ENCODE results near the gene FAM110A. TPM values are rescaled to one million over a fixed set of nuclear protein-coding genes. Genes with fewer than 3 reads are reported as not detected.

The FAM110A gene
- total and polyA plus RNA-seq, 4 donors = 8.6 to 17.9 (median 12.7) TPM

GRCh38 chr20:840858-841567, 7.5 kb downstream of the FAM110A start:
- WGBS, 2 donors = 20 to 34% methylated on average over 58 to 59 of the region's 59 CpGs
- H3K27me3 ChIP-seq (ENCODE audit: control insufficient read depth in 3 of 3, insufficient read depth in 3 of 3, low read length in 2 of 3) = peaks cover 0 to 12% (median 0%) of the 10 kb centered on the region in 3 donors
- peak overlapping the region; percentile 29 for H3K4me3 ChIP-seq
- H3K4me1 ChIP-seq (ENCODE audit: control insufficient read depth in 5 of 5, insufficient read depth in 5 of 5, low read length in 5 of 5) = peaks cover 0 to 29% (median 3%) of the 10 kb centered on the region in 5 donors
- DNase-seq = peak in 2 of 3 donors; percentile 37 to 56
- no peak for ATAC-seq (ENCODE audit: insufficient read depth, low FRiP score)
- H3K27ac ChIP-seq (ENCODE audit: low read depth in 1 of 2, low read length in 1 of 2) = peak overlapping the region in 1 of 2 donors; percentile 57
- no peaks in the 10 kb centered on the region for H3K9me3 ChIP-seq (ENCODE audit: control insufficient read depth in 4 of 4, insufficient read depth in 3 of 4, low read length in 3 of 4)
- H3K36me3 ChIP-seq (ENCODE audit: control insufficient read depth in 4 of 4, insufficient read depth in 4 of 4, low read length in 4 of 4) = peaks cover 0 to 8% (median 2%) of the 10 kb centered on the region in 4 donors
- TF ChIP-seq, protein P1, sequence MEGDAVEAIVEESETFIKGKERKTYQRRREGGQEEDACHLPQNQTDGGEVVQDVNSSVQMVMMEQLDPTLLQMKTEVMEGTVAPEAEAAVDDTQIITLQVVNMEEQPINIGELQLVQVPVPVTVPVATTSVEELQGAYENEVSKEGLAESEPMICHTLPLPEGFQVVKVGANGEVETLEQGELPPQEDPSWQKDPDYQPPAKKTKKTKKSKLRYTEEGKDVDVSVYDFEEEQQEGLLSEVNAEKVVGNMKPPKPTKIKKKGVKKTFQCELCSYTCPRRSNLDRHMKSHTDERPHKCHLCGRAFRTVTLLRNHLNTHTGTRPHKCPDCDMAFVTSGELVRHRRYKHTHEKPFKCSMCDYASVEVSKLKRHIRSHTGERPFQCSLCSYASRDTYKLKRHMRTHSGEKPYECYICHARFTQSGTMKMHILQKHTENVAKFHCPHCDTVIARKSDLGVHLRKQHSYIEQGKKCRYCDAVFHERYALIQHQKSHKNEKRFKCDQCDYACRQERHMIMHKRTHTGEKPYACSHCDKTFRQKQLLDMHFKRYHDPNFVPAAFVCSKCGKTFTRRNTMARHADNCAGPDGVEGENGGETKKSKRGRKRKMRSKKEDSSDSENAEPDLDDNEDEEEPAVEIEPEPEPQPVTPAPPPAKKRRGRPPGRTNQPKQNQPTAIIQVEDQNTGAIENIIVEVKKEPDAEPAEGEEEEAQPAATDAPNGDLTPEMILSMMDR (IDR thresholded peaks at IDR 0.05; ENCODE audit: control extremely low read depth, extremely low read depth) = no peak
- no peak overlapping the region for H3K9ac ChIP-seq (ENCODE audit: insufficient read depth in 1 of 2, low read length in 2 of 2)

DNA sequence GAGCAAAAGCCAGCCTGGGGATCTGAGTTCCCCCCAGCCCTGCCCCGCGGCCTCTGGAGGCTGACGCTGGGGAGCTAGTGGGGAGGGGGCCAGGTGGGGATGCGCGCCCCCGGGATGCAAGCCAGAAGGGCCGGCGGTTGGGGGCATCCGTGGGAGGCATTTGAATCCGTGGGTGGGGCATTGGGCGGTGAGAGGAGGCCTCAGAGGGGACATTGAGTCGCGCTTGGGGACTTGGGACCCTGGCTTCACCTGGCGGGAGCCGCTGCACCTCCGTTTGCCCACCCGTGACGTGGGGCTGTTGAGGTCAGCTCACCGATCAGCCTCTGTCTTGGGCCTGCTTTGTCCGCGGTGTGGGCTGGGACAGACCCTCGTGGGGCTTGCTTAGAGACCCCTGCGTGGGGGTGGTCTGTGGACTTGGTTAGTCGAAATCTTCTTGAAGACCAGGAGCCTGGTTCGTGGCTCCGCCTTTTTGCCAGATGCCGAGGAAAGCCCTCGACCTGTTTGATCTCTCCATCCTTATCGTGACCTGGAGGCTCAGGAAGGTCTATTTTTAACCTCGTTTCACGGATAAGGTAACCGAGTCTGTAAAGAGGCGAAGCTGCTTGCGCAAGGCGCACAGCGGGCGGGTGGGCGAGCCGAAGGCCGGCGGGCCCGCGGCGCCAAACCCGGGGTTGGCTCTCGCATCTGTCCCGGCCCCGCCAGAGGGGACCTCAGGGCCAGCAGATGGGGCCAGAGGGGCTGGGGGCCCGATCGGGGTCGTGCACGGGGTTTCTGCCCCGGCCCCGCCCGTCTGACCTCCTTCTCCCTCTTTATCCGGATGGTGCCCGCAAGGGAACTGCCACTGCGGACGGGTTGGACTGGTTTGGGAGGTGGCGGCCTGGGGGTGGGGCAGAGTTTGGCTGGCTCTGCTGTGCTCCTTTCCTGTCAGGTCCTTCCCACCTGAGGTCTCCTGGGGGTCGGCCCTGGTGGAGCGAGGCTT, 8.3 kb downstream of the FAM110A start:
- Histone ChIP-seq H3K9me3 (ENCODE audit: control insufficient read depth in 4 of 4, insufficient read depth in 3 of 4, low read length in 3 of 4) (no peaks in the 10 kb centered on the region), H3K27me3 (ENCODE audit: control insufficient read depth in 3 of 3, insufficient read depth in 3 of 3, low read length in 2 of 3) (peaks cover 0 to 12% (median 0%) of the 10 kb centered on the region in 3 donors), H3K36me3 (ENCODE audit: control insufficient read depth in 4 of 4, insufficient read depth in 4 of 4, low read length in 4 of 4) (peaks cover 0 to 8% (median 2%) of the 10 kb centered on the region in 4 donors), H3K27ac (ENCODE audit: low read depth in 1 of 2, low read length in 1 of 2) (peak overlapping the region in 1 of 2 donors; percentile 57), H3K4me3 (peak overlapping the region; percentile 18), H3K9ac (ENCODE audit: insufficient read depth in 1 of 2, low read length in 2 of 2) (no peak overlapping the region), H3K4me1 (ENCODE audit: control insufficient read depth in 5 of 5, insufficient read depth in 5 of 5, low read length in 5 of 5) (peaks cover 0 to 29% (median 3%) of the 10 kb centered on the region in 5 donors)
- DNase-seq = peak in 2 of 3 donors; percentile 59 to 65
- TF ChIP-seq, protein P1 (IDR thresholded peaks at IDR 0.05; ENCODE audit: control extremely low read depth, extremely low read depth) = no peak
- WGBS, 2 donors = 27 to 40% methylated on average over 47 to 62 of the region's 62 CpGs
- no peak for ATAC-seq (ENCODE audit: insufficient read depth, low FRiP score)

GRCh38 chr20:842547-842940, 9.0 kb downstream of the FAM110A start:
- Histone ChIP-seq H3K4me1 (ENCODE audit: control insufficient read depth in 5 of 5, insufficient read depth in 5 of 5, low read length in 5 of 5) (peaks cover 0 to 29% (median 3%) of the 10 kb centered on the region in 5 donors), H3K27ac (ENCODE audit: low read depth in 1 of 2, low read length in 1 of 2) (peak overlapping the region in 1 of 2 donors; percentile 27), H3K4me3 (no peak overlapping the region), H3K36me3 (ENCODE audit: control insufficient read depth in 4 of 4, insufficient read depth in 4 of 4, low read length in 4 of 4) (peaks cover 0 to 8% (median 2%) of the 10 kb centered on the region in 4 donors), H3K27me3 (ENCODE audit: control insufficient read depth in 3 of 3, insufficient read depth in 3 of 3, low read length in 2 of 3) (peaks cover 0 to 12% (median 0%) of the 10 kb centered on the region in 3 donors), H3K9me3 (ENCODE audit: control insufficient read depth in 4 of 4, insufficient read depth in 3 of 4, low read length in 3 of 4) (no peaks in the 10 kb centered on the region), H3K9ac (ENCODE audit: insufficient read depth in 1 of 2, low read length in 2 of 2) (no peak overlapping the region)
- 74 to 84% methylated on average over 2 of the region's 2 CpGs for WGBS, 2 donors
- ATAC-seq (ENCODE audit: insufficient read depth, low FRiP score) (no peak), DNase-seq (no peak)
- TF ChIP-seq, protein P1 (IDR thresholded peaks at IDR 0.05; ENCODE audit: control extremely low read depth, extremely low read depth) = no peak

All from lung (tissue), 12 donors.